ENCODE data around the gene TRIM34.

Gene TRIM34

GRCh38 chr11:5691964-5692361 is 67.2 kb downstream of the TRIM34 start:
- DNase-seq (ENCODE audit: low read depth in 1 of 2, low spot score in 1 of 2), result no peak
- in situ Hi-C loops (cut with HindIII; ENCODE audit: low pct_unique_long_range_greater_than_20kb, low sequenced_read_pairs), result no loop called here
- TF ChIP-seq JUND (IDR thresholded peaks at IDR 0.05; ENCODE audit: low read depth), result no peak
